AG04450 (cell line): ENCODE measurements around the gene LGALS12. TPM values are rescaled to one million over a fixed set of nuclear protein-coding genes. Genes with fewer than 3 reads are reported as not detected.
"Not testable (repeated sequence)": the region's sequence is repeated elsewhere in the genome, so short reads cannot be mapped to it uniquely, and the experiment has no call there.

Experiments used
- CTCF ChIA-PET: fragments of 300-600, 350-600 bp; formaldehyde crosslinking; extraction: SDS; loops from one replicate; lab custom pipeline; 2022; ENCODE audit warnings: antibody characterized with exemption, inconsistent platforms; lab: Charles Lee
- POLR2A ChIA-PET: fragments of 350-600 bp; formaldehyde crosslinking; extraction: SDS; loops from one replicate; lab custom pipeline; 2021; ENCODE audit warnings: antibody characterized with exemption, inconsistent platforms; lab: Yijun Ruan, JAX
- DNase-seq: peaks from one replicate; pipeline ENCODE4 v3.0.0-alpha.2; 2011; ENCODE audit warnings: low read depth, low spot score
- H3K27ac ChIP-seq: one replicate; pipeline ENCODE4 v1.5.1; 2012; ENCODE audit warnings: low read depth, low read length, control low read depth
- H3K27me3 ChIP-seq: one replicate; pipeline ENCODE4 v1.6.0; 2012; ENCODE audit warnings: low read length; ENCODE audit not compliant: control insufficient read depth, insufficient read depth
- H3K4me3 ChIP-seq: 2 replicates; pipeline ENCODE4 v1.5.1; 2011; ENCODE audit warnings: mild to moderate bottlenecking, low read depth, low read length, control low read depth
- H3K9me3 ChIP-seq: 2 replicates; pipeline ENCODE4 v1.5.1; 2012; ENCODE audit warnings: low read length; ENCODE audit not compliant: control insufficient read depth, insufficient read depth
- polyA plus RNA-seq: library from polyadenylated mRNA; depleted of rRNA; stranded (reverse); fragments of >200 nt; gene quantifications from 2 replicates; pipeline ENCODE4 v1.2.3, GENCODE V29; 2011
- TF ChIP-seq, protein P1 (sequence below): IDR thresholded peaks from 2 replicates; pipeline ENCODE4 v1.5.1; 2011; ENCODE audit warnings: low read depth, low read length, control low read depth, inconsistent platforms

LGALS12 gene
- polyA plus RNA-seq, 1 experiment = not detected

DNA sequence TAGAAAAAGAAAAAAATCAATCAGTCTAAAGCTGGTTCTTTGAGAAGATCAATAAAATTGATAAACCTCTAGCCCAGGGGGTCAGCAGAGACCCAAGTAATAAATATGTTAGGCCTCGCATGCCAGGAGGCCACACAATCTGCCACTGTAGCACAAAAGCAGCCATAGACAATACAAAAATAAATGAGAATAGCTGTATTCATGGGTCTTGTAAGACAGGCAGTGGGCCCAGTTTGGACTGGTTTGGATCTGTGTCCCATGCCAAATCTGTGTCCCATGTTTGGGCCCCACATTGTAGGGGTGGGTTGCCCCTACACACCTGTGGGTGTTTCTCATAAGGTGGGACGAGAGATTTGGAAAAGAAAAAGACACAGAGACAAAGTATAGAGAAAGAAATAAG, 24.1 kb downstream of the LGALS12 start:
- POLR2A ChIA-PET = no interaction called here
- TF ChIP-seq, protein P1, sequence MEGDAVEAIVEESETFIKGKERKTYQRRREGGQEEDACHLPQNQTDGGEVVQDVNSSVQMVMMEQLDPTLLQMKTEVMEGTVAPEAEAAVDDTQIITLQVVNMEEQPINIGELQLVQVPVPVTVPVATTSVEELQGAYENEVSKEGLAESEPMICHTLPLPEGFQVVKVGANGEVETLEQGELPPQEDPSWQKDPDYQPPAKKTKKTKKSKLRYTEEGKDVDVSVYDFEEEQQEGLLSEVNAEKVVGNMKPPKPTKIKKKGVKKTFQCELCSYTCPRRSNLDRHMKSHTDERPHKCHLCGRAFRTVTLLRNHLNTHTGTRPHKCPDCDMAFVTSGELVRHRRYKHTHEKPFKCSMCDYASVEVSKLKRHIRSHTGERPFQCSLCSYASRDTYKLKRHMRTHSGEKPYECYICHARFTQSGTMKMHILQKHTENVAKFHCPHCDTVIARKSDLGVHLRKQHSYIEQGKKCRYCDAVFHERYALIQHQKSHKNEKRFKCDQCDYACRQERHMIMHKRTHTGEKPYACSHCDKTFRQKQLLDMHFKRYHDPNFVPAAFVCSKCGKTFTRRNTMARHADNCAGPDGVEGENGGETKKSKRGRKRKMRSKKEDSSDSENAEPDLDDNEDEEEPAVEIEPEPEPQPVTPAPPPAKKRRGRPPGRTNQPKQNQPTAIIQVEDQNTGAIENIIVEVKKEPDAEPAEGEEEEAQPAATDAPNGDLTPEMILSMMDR = no peak

DNA sequence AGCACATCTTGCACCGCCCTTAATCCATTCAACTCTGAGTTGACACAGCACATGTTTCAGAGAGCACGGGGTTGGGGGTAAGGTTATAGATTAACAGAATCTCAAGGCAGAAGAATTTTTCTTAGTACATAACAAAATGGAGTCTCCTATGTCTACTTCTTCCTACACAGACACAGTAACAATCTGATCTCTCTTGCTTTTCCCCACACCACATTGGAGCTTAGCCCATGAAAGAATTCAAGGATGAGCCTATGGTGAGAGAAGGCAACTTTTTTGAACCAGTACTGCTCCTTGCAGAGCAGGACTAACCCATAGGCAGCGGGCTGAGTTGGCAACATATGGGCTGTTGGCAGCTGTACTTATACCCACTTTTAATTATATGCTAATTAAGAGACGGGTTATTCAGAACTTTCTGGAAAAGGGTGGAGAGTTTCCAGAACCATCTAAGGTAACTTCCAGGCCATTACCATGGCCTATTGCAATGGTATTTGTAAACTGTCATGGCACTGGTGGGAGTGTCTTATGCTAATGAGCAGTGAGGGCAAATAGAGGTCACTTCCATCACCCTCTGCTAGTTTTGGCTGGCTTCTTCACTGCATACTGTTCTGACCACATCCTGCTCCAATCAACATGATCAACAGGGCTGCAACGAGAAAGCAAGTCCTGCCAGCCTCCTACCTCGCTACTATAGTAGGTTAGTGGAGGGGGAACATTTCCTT, 25.3 kb downstream of the LGALS12 start:
- CTCF ChIA-PET = not testable (repeated sequence)

More for the DNA sequence above, 24.1 kb downstream of the LGALS12 start:
- DNase-seq = no peak
- Histone ChIP-seq H3K9me3 (no peaks in the 10 kb centered on the region), H3K27me3 (peaks cover 8% of the 10 kb centered on the region), H3K27ac (no peak overlapping the region), H3K4me3 (no peak overlapping the region)
- CTCF ChIA-PET = interaction anchor here (0.6 kb wide), 2 partner anchors 92 to 545 kb away, joined by 3 read pairs; no protein-coding TSS in a partner anchor

DNA sequence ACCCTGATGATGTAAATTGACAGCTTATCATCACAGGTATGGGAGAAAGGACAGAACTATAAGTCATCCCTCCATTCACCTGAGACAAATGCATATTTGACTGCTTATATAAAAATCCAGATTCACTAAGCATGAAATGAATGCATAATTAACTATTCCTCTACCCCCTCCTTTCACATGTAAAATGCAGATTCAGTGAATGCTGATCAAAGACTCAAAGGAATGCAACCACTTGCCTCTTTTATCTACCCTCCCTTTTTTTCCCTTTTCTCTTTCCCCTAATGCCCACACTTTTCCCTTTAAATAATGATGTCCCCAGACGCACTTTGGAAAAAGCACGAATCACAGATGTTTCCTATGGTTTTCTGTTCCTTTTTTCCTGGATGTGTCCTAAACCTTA, 26.2 kb downstream of the LGALS12 start:
- Histone ChIP-seq H3K27me3 (peaks cover 8% of the 10 kb centered on the region), H3K27ac (no peak overlapping the region), H3K9me3 (no peaks in the 10 kb centered on the region), H3K4me3 (no peak overlapping the region)
- ChIA-PET CTCF (no interaction called here), POLR2A (no interaction called here)
- TF ChIP-seq, protein P1 = no peak
- no peak for DNase-seq

More for the DNA sequence above, 25.3 kb downstream of the LGALS12 start:
- POLR2A ChIA-PET, H3K27ac ChIP-seq, DNase-seq, H3K4me3 ChIP-seq, H3K27me3 ChIP-seq, H3K9me3 ChIP-seq: not testable (repeated sequence)

DNA sequence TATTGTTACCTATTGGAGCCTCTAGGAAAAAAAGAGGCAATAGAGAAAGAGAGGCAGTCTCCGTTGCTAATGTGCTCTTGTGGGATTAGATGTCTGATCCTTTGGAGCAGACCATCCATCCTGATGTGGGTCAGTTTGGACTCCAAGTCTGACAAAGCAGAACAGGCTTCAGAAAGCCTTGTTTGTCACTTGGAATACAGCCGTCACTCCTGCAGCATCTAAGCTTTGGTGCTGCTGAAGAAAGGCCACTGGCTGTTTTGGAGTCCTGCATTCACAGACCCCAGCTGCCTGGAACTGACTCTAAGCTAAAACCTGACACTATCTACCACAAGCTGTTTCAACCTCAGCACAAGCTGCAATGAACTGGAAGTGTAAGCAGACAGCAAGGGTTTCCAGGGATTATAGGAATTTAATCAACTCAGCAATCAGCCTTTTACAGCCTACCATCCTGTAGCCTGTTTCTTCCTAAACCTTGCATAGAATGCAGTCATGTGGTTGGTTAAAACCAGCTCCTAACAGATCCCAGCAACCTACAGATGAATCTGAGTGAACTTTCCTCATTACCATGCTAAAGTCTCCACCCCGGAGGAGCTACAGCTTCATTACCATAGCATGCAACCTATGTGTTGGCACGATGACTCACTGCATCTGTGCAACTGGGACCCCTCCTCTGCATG, 27.1 kb downstream of the LGALS12 start:
- Histone ChIP-seq H3K27ac (no peak overlapping the region), H3K4me3 (no peak overlapping the region), H3K27me3 (peaks cover 8% of the 10 kb centered on the region), H3K9me3 (no peaks in the 10 kb centered on the region)
- POLR2A ChIA-PET = no interaction called here
- TF ChIP-seq, protein P1 = no peak
- CTCF ChIA-PET = no interaction called here
- no peak for DNase-seq

DNA sequence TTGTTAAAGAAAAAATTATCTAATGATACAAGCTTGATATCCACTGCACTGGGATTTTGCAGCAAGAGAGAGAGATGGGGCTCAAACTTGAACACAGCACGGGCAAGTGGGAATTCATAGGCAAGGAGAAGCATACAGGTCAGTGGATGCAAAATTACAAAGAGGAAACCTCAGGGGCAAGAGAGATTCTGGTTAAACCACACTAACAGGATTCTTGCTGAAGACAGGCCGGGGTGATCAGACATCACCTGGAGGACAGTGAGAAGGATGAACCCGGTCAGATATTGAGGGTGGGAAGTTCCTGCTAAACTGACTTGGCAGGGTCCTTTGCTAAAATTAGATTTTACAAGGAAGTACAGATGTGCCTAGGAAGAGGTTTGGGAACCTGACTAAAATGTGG, 28.2 kb downstream of the LGALS12 start:
- Histone ChIP-seq H3K9me3 (no peaks in the 10 kb centered on the region), H3K4me3 (no peak overlapping the region), H3K27ac (no peak overlapping the region), H3K27me3 (peaks cover 8% of the 10 kb centered on the region)
- CTCF ChIA-PET = interaction anchor here (0.6 kb wide), 1 partner anchor 431 kb away, joined by 3 read pairs; no protein-coding TSS in a partner anchor
- TF ChIP-seq, protein P1 = no peak
- no peak for DNase-seq
- POLR2A ChIA-PET = no interaction called here
